Sigmoid colon (tissue), 4 donors: ENCODE measurements around the gene RAD51D.
"Not testable (repeated sequence)": the region's sequence is repeated elsewhere in the genome, so short reads cannot be mapped to it uniquely, and the experiment has no call there.

Experiments used
- EP300 ChIP-seq, 4 donors: sonication (generic); formaldehyde crosslinking; IDR thresholded peaks; one replicate each; pipeline ENCODE4 v1.6.1; 2017; ENCODE audit warnings: antibody characterized with exemption in 4 of 4
- POLR2A ChIP-seq, 2 donors: fragments of 450-650 bp; IDR thresholded peaks; one replicate each; pipeline ENCODE4 v1.6.1; 2016; ENCODE audit warnings: antibody characterized with exemption in 2 of 2, mild to moderate bottlenecking in 2 of 2, moderate library complexity in 2 of 2
- POLR2AphosphoS5 ChIP-seq, 4 donors: sonication (generic); formaldehyde crosslinking; IDR thresholded peaks; one replicate each; pipeline ENCODE4 v1.6.1; 2017; ENCODE audit warnings: antibody characterized with exemption in 4 of 4
- TF ChIP-seq, protein P1 (sequence below), 4 experiments: fragments of 450-650 bp in 3 of 4; fragments of 200-600 bp in 1 of 4; IDR thresholded peaks; one replicate each; pipeline ENCODE4 v1.5.1; 2016 to 2019; ENCODE audit warnings: antibody characterized with exemption in 4 of 4, mild to moderate bottlenecking in 3 of 4, moderate library complexity in 2 of 4

GRCh38 chr17:35090707-35091106, 29.0 kb downstream of the RAD51D start:
- TF ChIP-seq, protein P1, sequence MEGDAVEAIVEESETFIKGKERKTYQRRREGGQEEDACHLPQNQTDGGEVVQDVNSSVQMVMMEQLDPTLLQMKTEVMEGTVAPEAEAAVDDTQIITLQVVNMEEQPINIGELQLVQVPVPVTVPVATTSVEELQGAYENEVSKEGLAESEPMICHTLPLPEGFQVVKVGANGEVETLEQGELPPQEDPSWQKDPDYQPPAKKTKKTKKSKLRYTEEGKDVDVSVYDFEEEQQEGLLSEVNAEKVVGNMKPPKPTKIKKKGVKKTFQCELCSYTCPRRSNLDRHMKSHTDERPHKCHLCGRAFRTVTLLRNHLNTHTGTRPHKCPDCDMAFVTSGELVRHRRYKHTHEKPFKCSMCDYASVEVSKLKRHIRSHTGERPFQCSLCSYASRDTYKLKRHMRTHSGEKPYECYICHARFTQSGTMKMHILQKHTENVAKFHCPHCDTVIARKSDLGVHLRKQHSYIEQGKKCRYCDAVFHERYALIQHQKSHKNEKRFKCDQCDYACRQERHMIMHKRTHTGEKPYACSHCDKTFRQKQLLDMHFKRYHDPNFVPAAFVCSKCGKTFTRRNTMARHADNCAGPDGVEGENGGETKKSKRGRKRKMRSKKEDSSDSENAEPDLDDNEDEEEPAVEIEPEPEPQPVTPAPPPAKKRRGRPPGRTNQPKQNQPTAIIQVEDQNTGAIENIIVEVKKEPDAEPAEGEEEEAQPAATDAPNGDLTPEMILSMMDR (IDR thresholded peaks at IDR 0.05), result not testable (repeated sequence)
- not testable (repeated sequence) for TF ChIP-seq POLR2AphosphoS5, POLR2A, EP300 (IDR thresholded peaks at IDR 0.05)
